Tibial nerve (tissue), 3 donors: Measurements from ENCODE around the gene NTPCR.

Experiments used
- CTCF ChIP-seq, 5 experiments: fragments of 200-600 bp in 3 of 5; fragments of 450-650 bp in 2 of 5; sonication (generic) in 3 of 5; IDR thresholded peaks; one replicate each; pipeline ENCODE4 v1.5.1; 2016 to 2019; ENCODE audit warnings: antibody characterized with exemption in 5 of 5, mild to moderate bottlenecking in 3 of 5, moderate library complexity in 2 of 5
- POLR2A ChIP-seq, 2 donors: fragments of 450-650 bp; IDR thresholded peaks; one replicate each; pipeline ENCODE4 v1.6.1; 2017; ENCODE audit warnings: antibody characterized with exemption in 2 of 2, mild to moderate bottlenecking in 2 of 2, moderate library complexity in 2 of 2

- TF ChIP-seq CTCF (IDR thresholded peaks at IDR 0.05) (no peak), POLR2A (IDR thresholded peaks at IDR 0.05) (no peak)
Observed at GRCh38 chr1:233025567-233025966, 75.2 kb downstream of the NTPCR start.
